Calu3 (cell line): ENCODE results near the gene TMBIM4. TPM values are rescaled to one million over a fixed set of nuclear protein-coding genes. Genes with fewer than 3 reads are reported as not detected.
A peak's percentile ranks its signal among the peaks of the same experiment; 100 is the strongest.

Experiments
- BruUV-seq: library from RNA; stranded (reverse); fragments of 400-500 nt; replicated peaks from 2 replicates; lab custom pipeline; 2021; lab: Mats Ljungman, UMichigan
- CTCF ChIA-PET: fragments of 300-600 bp; sonication (Branson Sonifier 250); formaldehyde crosslinking; loops from one replicate; lab custom pipeline; 2022; ENCODE audit warnings: antibody characterized with exemption; lab: Charles Lee
- DNase-seq: peaks from one replicate; pipeline ENCODE4 v3.0.0; 2022
- H3K27ac Mint-ChIP-seq: one replicate; pipeline ENCODE4 v1.8.0; 2022; ENCODE audit warnings: mixed read lengths; ENCODE audit not compliant: unreplicated experiment
- H3K27me3 Mint-ChIP-seq: one replicate; pipeline ENCODE4 v1.8.0; 2022; ENCODE audit warnings: mixed read lengths; ENCODE audit not compliant: unreplicated experiment
- H3K36me3 Mint-ChIP-seq: one replicate; pipeline ENCODE4 v1.8.0; 2022; ENCODE audit warnings: mild to moderate bottlenecking, moderate library complexity, mixed read lengths; ENCODE audit not compliant: insufficient read depth, unreplicated experiment
- H3K4me1 Mint-ChIP-seq: one replicate; pipeline ENCODE4 v1.8.0; 2022; ENCODE audit warnings: mild to moderate bottlenecking, low read depth, mixed read lengths; ENCODE audit not compliant: unreplicated experiment
- H3K4me3 Mint-ChIP-seq: one replicate; pipeline ENCODE4 v1.8.0; 2022; ENCODE audit warnings: mild to moderate bottlenecking, low read depth, moderate library complexity, mixed read lengths; ENCODE audit not compliant: unreplicated experiment
- H3K9me3 Mint-ChIP-seq: one replicate; pipeline ENCODE4 v1.8.0; 2022; ENCODE audit warnings: low read depth, mixed read lengths; ENCODE audit not compliant: unreplicated experiment
- intact Hi-C: fragments of 100-400 bp; cut with micrococcal nuclease; formaldehyde crosslinking; loops from one replicate; pipeline ENCODE4 v1.10.0; 2022; ENCODE audit not compliant: unreplicated experiment
- total RNA-seq: library from RNA; stranded (reverse); gene quantifications from 2 replicates; pipeline ENCODE4 v1.2.3, GENCODE V29; 2022
- TF ChIP-seq, protein P1 (sequence below): fragments of 200-600 bp; IDR thresholded peaks from one replicate; pipeline ENCODE4 v1.8.0; 2022; ENCODE audit warnings: antibody characterized with exemption; ENCODE audit not compliant: unreplicated experiment

Gene TMBIM4
- total RNA-seq, 1 experiment from 2014 or later = 77.1 TPM

GRCh38 chr12:66144791-66145754 is 24.7 kb downstream of the TMBIM4 start:
- CTCF ChIA-PET = interaction anchor here (0.6 to 1.8 kb wide), 16 partner anchors 12 to 1066 kb away, joined by 3 to 14 read pairs (median 5); partner anchors contain the start of genes HELB, LLPH and TMBIM4
- peaks cover 13% of the 10 kb centered on the region for H3K4me1 Mint-ChIP-seq
- no peaks in the 10 kb centered on the region for H3K27me3 Mint-ChIP-seq
- H3K9me3 Mint-ChIP-seq = peaks cover 6% of the 10 kb centered on the region
- H3K4me3 Mint-ChIP-seq = no peak overlapping the region
- peak; percentile 76 for DNase-seq
- H3K36me3 Mint-ChIP-seq = peaks cover 13% of the 10 kb centered on the region
- peak overlapping the region; percentile 60 for H3K27ac Mint-ChIP-seq
- no TSS peak for BruUV-seq
- intact Hi-C loops = loop anchor here (1.0 to 5.0 kb wide), 4 partner anchors 24 to 550 kb away; partner anchors contain the start of gene TMBIM4
- TF ChIP-seq, protein P1, sequence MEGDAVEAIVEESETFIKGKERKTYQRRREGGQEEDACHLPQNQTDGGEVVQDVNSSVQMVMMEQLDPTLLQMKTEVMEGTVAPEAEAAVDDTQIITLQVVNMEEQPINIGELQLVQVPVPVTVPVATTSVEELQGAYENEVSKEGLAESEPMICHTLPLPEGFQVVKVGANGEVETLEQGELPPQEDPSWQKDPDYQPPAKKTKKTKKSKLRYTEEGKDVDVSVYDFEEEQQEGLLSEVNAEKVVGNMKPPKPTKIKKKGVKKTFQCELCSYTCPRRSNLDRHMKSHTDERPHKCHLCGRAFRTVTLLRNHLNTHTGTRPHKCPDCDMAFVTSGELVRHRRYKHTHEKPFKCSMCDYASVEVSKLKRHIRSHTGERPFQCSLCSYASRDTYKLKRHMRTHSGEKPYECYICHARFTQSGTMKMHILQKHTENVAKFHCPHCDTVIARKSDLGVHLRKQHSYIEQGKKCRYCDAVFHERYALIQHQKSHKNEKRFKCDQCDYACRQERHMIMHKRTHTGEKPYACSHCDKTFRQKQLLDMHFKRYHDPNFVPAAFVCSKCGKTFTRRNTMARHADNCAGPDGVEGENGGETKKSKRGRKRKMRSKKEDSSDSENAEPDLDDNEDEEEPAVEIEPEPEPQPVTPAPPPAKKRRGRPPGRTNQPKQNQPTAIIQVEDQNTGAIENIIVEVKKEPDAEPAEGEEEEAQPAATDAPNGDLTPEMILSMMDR = peak; percentile 76

- H3K4me3 Mint-ChIP-seq = no peak overlapping the region
- H3K27ac Mint-ChIP-seq = peak overlapping the region; percentile 46
- TF ChIP-seq, protein P1 = no peak
- peaks cover 13% of the 10 kb centered on the region for H3K36me3 Mint-ChIP-seq
- H3K9me3 Mint-ChIP-seq = peaks cover 8% of the 10 kb centered on the region
- DNase-seq = no peak
- intact Hi-C loops = loop anchor here (2.0 kb wide), 2 partner anchors 25 to 551 kb away; partner anchors contain the start of gene TMBIM4
- peaks cover 13% of the 10 kb centered on the region for H3K4me1 Mint-ChIP-seq
- no peaks in the 10 kb centered on the region for H3K27me3 Mint-ChIP-seq
- no TSS peak for BruUV-seq
- CTCF ChIA-PET = no interaction called here
Observed at GRCh38 chr12:66143868-66144267, 25.9 kb downstream of the TMBIM4 start.

GRCh38 chr12:66142826-66143225 is 27.0 kb downstream of the TMBIM4 start:
- H3K36me3 Mint-ChIP-seq = peaks cover 13% of the 10 kb centered on the region
- DNase-seq = no peak
- BruUV-seq = no TSS peak
- no peaks in the 10 kb centered on the region for H3K27me3 Mint-ChIP-seq
- H3K27ac Mint-ChIP-seq = no peak overlapping the region
- TF ChIP-seq, protein P1 = no peak
- CTCF ChIA-PET = interaction anchor here (0.6 to 1.6 kb wide), 2 partner anchors 12 to 292 kb away, joined by 3 to 5 read pairs; partner anchors contain the start of gene LLPH
- H3K4me1 Mint-ChIP-seq = peaks cover 13% of the 10 kb centered on the region
- no peak overlapping the region for H3K4me3 Mint-ChIP-seq
- H3K9me3 Mint-ChIP-seq = peaks cover 8% of the 10 kb centered on the region
- intact Hi-C loops = no loop called here

DNA sequence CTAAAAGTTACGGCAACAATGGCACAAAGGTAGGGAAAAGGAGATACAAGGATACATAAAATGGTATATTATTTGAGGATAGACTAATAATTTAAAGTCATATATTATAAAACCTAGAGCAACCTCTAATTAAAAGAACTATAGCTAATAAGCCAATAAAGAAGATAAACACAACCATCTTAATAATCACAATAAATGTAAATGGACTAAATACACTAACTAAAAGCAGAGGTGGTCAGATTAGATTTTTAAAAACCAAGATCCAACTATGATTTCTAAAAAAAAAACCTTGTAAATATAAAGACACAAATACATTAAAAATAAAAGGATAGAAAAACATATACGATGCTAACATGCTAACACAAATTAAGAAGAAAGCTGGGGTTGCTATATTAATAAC is 28.5 kb downstream of the TMBIM4 start:
- intact Hi-C loops = no loop called here
- Mint-ChIP-seq H3K36me3 (peaks cover 16% of the 10 kb centered on the region), H3K4me1 (peaks cover 13% of the 10 kb centered on the region), H3K4me3 (no peak overlapping the region), H3K9me3 (peaks cover 8% of the 10 kb centered on the region), H3K27ac (no peak overlapping the region), H3K27me3 (no peaks in the 10 kb centered on the region)
- no TSS peak for BruUV-seq
- TF ChIP-seq, protein P1 = no peak
- CTCF ChIA-PET = interaction anchor here (1.6 kb wide), 1 partner anchor 10 kb away, joined by 5 read pairs; the partner anchor contains the start of gene LLPH
- DNase-seq = no peak
